Activated CD4-positive, alpha-beta T cell treated with anti-CD3 and anti-CD28 coated beads, Interleukin-2, Interleukin-4, amounts not matched to agents 100 ng/mL and 50 ng/mL, durations not matched to agents 16 hours and 8 hours (primary cell): ENCODE results near the gene CMPK2.
"Not testable (repeated sequence)": the region's sequence is repeated elsewhere in the genome, so short reads cannot be mapped to it uniquely, and the experiment has no call there.

Source experiments
- DNase-seq: peaks from one replicate; pipeline ENCODE4 v3.0.0-alpha.2; 2020; ENCODE audit warnings: low spot score

CMPK2 gene

GRCh38 chr2:6865346-6866274 lies at the start of gene CMPK2:
CMPK2 (minus strand) TSS chr2:6865907; CDS start chr2:6865696, 211 bp downstream.
- DNase-seq: peak; percentile 81

DNA sequence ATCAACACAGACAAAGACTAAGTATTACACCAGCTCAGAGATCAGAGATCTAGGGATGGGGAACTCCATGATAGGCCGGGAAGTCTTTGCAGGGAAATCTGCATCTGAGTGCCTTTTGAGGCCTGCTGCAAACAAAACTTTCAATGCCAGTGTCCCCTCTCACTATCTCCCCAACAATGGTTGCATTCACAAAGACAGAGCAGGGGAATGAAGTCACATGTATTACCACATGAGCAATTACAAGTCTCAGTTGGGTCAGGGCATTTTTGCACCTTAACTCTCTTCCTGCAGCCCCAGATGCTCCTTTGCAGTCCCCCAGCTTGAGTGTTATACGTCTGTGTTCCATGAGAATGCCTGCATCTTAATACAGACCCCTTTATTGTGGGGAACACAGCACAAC lies 49.7 kb upstream of the CMPK2 start:
- no peak for DNase-seq

- peak; percentile 47 for DNase-seq
Measured at GRCh38 chr2:6914828-6915227, 49.1 kb upstream of the CMPK2 start.

GRCh38 chr2:6913415-6914157 lies 47.9 kb upstream of the CMPK2 start:
- DNase-seq: peak; percentile 50

DNA sequence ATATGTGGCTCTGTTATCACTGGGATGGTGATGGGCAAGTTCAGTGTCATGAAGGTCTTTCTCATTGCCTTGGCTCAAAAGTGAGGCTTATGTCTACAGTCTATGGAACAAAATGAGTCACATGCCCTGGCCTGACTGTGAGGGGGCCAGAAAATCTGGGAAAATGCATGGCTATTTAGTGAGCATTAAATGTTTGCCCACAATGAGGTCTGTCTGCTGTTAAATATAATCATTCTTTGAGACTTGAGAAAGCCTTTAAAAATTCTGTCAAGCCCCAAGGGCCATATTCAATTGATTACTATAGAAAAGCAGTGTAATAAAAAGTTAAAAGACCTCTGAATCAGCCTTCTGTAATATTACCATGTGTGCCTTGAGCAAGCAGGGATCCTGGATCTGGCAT lies 46.0 kb upstream of the CMPK2 start:
- no peak for DNase-seq

DNA sequence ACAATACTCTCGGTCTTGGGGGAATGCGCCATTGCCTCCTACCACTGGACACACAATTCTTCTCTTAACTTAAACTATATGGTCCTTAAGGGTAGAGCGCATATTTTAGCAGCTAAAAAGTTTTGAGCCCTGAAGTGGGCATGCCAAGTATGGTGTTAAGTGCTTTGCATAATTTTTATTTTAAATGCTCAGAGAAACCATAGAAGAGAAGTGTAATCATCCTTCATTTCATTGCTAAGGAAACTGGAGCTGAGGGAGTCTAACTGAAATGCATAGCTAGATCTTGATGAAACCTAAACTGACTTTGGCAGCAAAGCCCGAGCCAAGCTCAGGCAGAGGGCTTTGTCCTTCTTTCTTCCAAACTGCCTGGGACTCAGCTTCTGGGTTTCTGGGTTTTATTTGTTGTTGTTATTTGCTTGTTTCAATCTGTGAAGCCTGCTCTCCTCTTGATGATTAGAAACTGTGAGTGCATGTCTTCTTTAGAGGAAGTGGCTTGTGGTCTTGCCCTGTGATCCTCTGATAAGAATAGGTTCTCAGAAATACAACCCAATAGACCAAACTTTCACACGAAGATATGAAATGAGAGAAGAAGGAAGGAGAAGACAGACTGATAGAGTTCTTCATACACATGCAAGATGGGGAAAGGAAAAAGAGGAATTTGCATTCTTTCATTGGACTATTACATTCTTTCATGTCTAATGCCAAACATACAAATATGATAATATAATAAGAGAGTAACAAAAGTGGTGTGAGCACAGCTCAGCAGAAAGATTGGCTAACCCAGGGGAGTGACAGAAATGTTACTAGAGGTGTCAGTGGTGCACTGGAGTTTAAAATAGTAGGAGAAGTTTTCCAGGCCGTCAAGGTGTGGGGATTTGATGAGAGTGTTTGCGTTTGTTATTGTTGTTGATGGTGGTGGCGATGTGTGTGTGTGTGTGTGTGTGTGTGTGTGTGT lies 44.0 kb upstream of the CMPK2 start:
- DNase-seq: peak; percentile 87

GRCh38 chr2:6908291-6908690 lies 42.6 kb upstream of the CMPK2 start:
- DNase-seq: no peak

DNA sequence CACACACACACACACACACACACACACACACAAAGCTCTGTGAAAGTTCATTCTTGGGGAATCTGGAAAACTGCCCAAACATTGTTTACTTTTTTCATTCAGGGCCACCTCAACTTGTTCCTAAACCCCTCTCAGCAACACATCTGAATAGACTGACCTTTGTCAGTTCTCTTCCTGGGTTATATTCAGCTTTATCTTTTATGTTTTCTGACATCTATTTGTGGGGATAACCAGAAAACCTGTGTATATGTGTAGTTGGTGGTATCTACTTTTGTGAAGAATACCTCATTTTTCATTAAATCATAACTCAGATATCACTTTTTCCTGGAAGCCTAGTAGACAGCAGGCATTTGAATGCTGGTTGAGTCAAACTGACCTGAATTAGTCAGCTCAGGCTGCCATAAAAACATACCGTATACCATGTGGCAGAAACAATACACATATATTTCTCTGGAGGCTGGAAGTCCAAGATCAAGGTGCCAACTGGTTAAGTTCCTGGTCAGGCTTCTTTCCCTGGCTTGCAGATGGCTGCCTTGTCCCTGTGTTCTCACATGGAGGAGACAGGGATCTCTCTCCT lies 40.5 kb upstream of the CMPK2 start:
- DNase-seq: peak; percentile 73

DNA sequence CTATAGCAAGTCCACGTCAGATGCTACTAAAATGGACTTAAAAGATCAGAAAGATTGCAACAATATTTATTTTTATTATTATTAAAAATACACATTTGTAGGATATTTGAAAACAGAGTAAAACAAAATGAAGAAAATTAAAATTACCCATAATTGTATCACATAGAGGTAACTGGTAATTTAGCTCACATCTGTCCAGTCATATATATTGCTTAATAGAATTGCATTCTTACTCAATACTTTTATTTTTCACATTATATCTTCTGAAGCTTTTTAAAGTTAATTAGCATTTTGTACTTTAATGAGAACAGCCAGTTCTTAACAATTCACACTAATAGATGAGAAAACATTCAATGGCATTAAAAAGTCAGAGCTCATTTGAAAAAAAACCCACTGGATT lies 40.0 kb upstream of the CMPK2 start:
- no peak for DNase-seq

DNA sequence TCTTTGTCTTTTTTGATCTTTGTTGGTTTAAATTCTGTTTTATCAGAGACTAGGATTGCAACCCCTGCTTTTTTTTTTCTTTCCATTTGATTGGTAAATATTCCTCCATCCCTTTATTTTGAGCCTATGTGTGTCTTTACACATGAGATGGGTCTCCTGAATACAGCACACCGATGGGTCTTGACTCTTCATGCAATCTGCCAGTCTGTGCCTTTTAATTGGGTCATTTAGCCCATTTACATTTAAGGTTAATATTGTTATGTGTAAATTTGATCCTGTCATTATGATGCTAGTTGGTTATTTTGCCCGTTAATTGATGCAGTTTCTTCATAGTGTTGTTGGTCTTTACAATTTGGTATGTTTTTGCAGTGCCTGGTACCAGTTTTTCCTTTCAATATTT lies 36.9 kb upstream of the CMPK2 start:
- not testable (repeated sequence) for DNase-seq

DNA sequence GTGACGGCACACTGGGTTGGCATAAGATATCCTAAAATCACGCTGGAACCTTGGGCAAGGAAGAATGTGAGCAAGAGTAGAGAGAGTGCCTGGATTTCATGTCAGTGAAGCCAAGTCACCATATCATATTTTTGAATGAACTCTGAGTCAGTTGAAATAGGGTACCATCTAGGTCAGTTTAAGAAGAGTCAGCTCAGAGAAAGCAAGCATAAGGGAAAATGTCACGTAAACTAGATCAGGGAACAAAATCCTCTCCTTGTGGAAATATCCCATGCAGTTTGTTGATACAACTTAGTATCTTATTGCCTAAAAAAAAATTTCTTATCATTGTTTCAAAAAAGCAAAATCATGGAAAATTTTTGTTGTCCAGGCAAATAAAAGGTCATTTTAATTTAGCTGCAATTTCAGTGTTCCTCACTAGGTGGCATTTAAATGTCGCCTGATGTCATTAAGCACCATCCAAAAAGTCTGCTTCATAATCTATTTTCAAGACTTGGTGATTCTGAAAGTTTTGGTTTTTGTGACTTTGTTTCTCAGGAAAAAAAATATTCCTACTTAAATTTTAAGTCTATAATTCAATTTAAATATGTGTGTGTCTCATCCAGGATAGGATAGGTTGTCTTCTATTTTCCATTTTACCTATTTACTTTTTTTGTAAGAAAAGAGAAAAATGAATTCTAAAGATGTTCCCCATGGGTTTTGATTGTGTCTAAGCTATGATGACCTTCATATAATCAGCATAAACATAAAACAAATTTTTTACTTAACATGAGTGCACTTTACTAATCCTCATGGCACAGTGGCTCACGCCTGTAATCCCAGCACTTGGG lies 31.4 kb upstream of the CMPK2 start:
- DNase-seq: peak; percentile 54

GRCh38 chr2:6893876-6894482 lies 28.3 kb upstream of the CMPK2 start:
- DNase-seq: no peak

DNA sequence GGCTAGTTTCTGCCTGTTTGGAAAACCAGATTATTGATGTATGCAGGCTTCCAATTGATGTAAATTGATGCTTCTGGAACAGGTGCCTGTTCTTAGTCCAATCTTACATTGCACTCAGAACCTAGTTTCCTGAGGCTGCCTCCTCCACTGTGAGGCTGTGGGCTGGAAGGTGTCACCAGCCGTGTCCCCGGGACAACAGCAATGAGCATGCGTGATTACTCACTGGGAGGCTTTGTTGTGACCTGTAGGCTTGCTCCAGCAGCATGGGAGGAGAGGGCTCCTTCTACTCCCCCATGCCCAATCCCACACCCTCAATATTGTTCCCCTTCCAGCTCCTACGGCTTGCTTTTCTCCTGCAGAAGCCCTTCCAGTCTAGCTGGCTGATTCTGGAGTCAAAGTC lies 23.0 kb upstream of the CMPK2 start:
- DNase-seq: no peak

GRCh38 chr2:6887751-6888192 lies 22.1 kb upstream of the CMPK2 start:
- DNase-seq: no peak

DNA sequence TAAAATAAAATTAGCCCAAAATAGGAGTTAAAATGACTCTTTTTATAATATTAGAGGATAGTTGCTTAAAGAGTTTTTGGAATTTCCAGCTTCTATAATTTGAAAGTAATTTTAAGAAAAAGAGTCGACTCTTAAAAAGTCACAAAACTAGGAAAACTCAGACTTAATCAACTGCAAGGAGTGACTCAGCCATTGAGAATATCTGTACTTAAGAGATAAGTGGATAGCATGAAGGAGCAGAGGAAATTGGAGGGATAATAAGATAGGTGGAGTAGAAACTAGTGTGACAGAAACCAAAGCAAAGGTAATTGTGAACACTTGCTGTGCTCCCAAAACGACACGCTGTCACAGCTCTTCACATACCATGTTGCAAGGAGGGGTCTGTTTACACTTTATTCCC lies 20.3 kb upstream of the CMPK2 start:
- no peak for DNase-seq

DNA sequence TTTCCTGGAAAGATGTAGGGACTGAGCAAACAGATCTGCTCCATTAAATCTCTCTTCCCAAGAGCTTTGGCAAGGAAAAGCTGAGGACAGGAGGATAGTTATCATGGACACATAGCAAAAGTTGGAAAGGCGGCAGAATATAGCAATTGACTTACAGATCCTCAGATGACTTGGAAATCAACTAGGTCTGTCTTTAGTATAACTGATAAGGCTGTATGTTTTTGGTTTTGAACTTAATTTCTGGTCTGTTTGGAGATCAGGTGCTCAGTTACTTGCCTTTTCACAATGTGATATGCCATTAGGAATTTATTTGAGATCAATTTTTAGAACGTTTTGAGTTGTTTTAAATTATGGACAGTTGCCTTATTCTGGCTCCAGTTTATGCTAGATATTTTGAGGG lies 19.8 kb upstream of the CMPK2 start:
- DNase-seq: no peak

- DNase-seq: no peak
Measured at GRCh38 chr2:6883448-6884122, 17.9 kb upstream of the CMPK2 start.

DNA sequence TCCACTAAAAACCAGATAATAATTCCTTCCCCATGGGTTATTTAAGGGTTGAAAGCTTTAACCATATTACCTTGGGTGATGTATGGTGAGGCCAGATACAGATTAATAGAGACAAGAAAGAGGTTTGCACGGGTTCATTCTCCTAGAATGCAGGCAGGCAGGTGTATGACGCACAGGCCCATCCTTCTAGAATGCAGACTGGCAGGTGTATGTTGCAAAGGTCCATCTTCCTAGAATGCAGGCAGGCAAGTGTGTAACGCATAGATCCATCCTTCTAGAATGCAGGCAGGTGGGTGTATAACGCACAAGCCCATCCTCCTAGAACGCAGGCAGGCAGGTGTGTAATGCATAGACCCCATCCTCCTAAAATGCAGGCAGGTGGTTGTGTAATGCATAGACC lies 15.8 kb upstream of the CMPK2 start:
- DNase-seq: no peak

DNA sequence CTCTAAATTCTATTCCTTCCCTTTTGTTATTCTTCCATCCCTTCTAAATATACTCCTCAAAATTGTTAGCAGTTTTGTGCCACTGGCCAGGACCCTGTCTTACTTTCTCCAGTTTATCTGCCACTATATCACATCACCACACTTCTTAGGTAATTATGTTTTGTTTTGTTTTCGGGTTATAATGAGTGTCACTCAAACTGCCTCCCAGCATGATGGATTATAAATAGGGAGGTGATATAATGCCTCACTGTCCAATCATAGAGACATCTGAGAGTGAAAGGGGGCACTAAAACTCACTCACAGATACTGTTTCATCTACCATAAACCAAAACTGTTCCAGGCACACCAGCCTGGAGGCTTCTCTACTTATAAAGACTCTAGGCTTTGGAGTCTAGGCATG lies 15.3 kb upstream of the CMPK2 start:
- no peak for DNase-seq
